ENCODE data around the gene CCDC15.

The CCDC15 gene

DNA sequence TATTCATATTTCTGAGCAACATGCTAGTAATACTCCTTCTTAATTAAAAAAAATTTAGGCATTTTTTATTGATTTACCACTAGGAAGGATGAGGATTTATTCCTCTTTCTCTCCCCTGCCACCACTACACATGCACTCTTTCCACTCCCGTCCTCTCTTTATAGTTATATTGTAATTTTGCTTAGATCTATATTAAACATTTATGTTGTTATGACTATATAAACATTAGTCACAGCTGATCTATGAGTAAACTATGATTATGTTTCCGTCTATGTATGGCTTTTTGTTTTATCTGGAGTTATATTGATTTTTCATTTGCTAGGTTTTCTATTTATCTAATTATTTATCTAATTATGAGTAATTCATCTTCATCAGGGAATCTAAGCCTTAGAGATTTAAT is 17.8 kb downstream of the CCDC15 start:
- no peaks in the 10 kb centered on the region for H3K9me3 ChIP-seq (ENCODE audit: control insufficient read depth, insufficient read depth, low read depth, low read length)
- no peaks in the 10 kb centered on the region; a peak in 1 of 3 replicates for H3K36me3 ChIP-seq (ENCODE audit: control insufficient read depth in 2 of 2, insufficient read depth in 1 of 2, low read length in 2 of 2)
- TF ChIP-seq ZNF670 (tag by site-specific recombination; IDR thresholded peaks at IDR 0.05; ENCODE audit: low read depth), result no peak
- no peak for TF ChIP-seq ZNF621 (tag by site-specific recombination; IDR thresholded peaks at IDR 0.05)
- no peak for TF ChIP-seq ZNF558 (tag by site-specific recombination; IDR thresholded peaks at IDR 0.05)
- TF ChIP-seq, protein P1, sequence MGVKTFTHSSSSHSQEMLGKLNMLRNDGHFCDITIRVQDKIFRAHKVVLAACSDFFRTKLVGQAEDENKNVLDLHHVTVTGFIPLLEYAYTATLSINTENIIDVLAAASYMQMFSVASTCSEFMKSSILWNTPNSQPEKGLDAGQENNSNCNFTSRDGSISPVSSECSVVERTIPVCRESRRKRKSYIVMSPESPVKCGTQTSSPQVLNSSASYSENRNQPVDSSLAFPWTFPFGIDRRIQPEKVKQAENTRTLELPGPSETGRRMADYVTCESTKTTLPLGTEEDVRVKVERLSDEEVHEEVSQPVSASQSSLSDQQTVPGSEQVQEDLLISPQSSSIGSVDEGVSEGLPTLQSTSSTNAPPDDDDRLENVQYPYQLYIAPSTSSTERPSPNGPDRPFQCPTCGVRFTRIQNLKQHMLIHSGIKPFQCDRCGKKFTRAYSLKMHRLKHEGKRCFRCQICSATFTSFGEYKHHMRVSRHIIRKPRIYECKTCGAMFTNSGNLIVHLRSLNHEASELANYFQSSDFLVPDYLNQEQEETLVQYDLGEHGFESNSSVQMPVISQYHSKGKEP (tag by site-specific recombination; IDR thresholded peaks at IDR 0.05), result no peak
- no peak for TF ChIP-seq MZF1 (tag by site-specific recombination; IDR thresholded peaks at IDR 0.05; ENCODE audit: borderline replicate concordance)
- TF ChIP-seq, protein P2, sequence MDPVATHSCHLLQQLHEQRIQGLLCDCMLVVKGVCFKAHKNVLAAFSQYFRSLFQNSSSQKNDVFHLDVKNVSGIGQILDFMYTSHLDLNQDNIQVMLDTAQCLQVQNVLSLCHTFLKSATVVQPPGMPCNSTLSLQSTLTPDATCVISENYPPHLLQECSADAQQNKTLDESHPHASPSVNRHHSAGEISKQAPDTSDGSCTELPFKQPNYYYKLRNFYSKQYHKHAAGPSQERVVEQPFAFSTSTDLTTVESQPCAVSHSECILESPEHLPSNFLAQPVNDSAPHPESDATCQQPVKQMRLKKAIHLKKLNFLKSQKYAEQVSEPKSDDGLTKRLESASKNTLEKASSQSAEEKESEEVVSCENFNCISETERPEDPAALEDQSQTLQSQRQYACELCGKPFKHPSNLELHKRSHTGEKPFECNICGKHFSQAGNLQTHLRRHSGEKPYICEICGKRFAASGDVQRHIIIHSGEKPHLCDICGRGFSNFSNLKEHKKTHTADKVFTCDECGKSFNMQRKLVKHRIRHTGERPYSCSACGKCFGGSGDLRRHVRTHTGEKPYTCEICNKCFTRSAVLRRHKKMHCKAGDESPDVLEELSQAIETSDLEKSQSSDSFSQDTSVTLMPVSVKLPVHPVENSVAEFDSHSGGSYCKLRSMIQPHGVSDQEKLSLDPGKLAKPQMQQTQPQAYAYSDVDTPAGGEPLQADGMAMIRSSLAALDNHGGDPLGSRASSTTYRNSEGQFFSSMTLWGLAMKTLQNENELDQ (tag by site-specific recombination; IDR thresholded peaks at IDR 0.05; ENCODE audit: low read depth), result no peak
- TF ChIP-seq ZNF354C (tag by site-specific recombination; IDR thresholded peaks at IDR 0.05; ENCODE audit: borderline replicate concordance, low read depth), result no peak
- TF ChIP-seq ZBTB7A (tag by site-specific recombination; IDR thresholded peaks at IDR 0.05; ENCODE audit: low read depth), result no peak
- no peak for TF ChIP-seq FEZF1 (tag by site-specific recombination; IDR thresholded peaks at IDR 0.05)
- TF ChIP-seq ZNF529 (tag by site-specific recombination; IDR thresholded peaks at IDR 0.05; ENCODE audit: insufficient replicate concordance), result no peak
- no peak for TF ChIP-seq KLF16 (tag by site-specific recombination; IDR thresholded peaks at IDR 0.05)
- no peak for TF ChIP-seq ZNF843 (tag by site-specific recombination; IDR thresholded peaks at IDR 0.05)
- TF ChIP-seq ZFP37 (tag by site-specific recombination; IDR thresholded peaks at IDR 0.05), result no peak
- TF ChIP-seq EGR2 (tag by site-specific recombination; IDR thresholded peaks at IDR 0.05; ENCODE audit: low read depth), result no peak
- TF ChIP-seq, protein P3, sequence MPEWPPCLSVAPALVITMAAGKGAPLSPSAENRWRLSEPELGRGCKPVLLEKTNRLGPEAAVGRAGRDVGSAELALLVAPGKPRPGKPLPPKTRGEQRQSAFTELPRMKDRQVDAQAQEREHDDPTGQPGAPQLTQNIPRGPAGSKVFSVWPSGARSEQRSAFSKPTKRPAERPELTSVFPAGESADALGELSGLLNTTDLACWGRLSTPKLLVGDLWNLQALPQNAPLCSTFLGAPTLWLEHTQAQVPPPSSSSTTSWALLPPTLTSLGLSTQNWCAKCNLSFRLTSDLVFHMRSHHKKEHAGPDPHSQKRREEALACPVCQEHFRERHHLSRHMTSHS (tag by site-specific recombination; IDR thresholded peaks at IDR 0.05), result no peak
- no peak for TF ChIP-seq ZNF10 (tag by site-specific recombination; IDR thresholded peaks at IDR 0.05)
- TF ChIP-seq ZNF132 (tag by site-specific recombination; IDR thresholded peaks at IDR 0.05; ENCODE audit: borderline replicate concordance), result no peak
- no peak for TF ChIP-seq SP3 (tag by site-specific recombination; IDR thresholded peaks at IDR 0.05)
- TF ChIP-seq SP7 (tag by site-specific recombination; IDR thresholded peaks at IDR 0.05), result no peak
- TF ChIP-seq ZNF837 (tag by site-specific recombination; IDR thresholded peaks at IDR 0.05), result no peak
- H3K4me1 ChIP-seq (ENCODE audit: control insufficient read depth, insufficient read depth, low read length), result no peaks in the 10 kb centered on the region
- no peak overlapping the region for H3K4me3 ChIP-seq (ENCODE audit: low read depth, low read length)
- no peak overlapping the region for H3K27ac ChIP-seq (ENCODE audit: extremely low read depth, low read depth, low read length)
- ChIA-PET CTCF (interaction anchor here (0.6 kb wide), 1 partner anchor 134 kb away, joined by 4 read pairs; no protein-coding TSS in a partner anchor), POLR2A (no interaction called here)

DNA sequence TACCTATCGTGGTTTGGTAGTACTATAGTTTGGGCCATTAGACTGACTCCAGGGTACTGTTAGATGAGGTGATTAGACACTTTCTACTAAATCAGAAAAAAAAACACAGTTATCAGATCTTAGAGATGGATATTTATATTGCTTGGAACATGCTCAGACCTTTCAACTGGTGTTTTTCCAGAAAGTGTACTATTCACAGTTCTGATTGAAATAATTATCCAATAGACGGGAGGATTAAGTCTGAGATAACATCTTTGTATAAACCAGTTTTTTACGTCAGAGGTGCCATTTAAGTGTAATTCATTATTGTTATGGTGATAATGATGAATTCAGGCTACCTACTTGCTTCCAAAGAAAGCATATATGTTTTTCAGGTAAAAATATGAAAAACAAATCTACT is 22.5 kb downstream of the CCDC15 start:
- Histone ChIP-seq H3K4me3 (ENCODE audit: low read depth, low read length) (no peak overlapping the region), H3K36me3 (ENCODE audit: control insufficient read depth in 2 of 2, insufficient read depth in 1 of 2, low read length in 2 of 2) (peaks cover 0 to 10% of the 10 kb centered on the region in 2 experiments; a peak in 2 of 3 replicates), H3K9me3 (ENCODE audit: control insufficient read depth, insufficient read depth, low read depth, low read length) (no peaks in the 10 kb centered on the region), H3K27ac (ENCODE audit: extremely low read depth, low read depth, low read length) (no peak overlapping the region), H3K4me1 (ENCODE audit: control insufficient read depth, insufficient read depth, low read length) (no peaks in the 10 kb centered on the region)
- TF ChIP-seq ZNF138 (tag by site-specific recombination; IDR thresholded peaks at IDR 0.05; ENCODE audit: borderline replicate concordance) (no peak), ZNF221 (tag by site-specific recombination; IDR thresholded peaks at IDR 0.05; ENCODE audit: borderline replicate concordance) (no peak), ZNF391 (tag by site-specific recombination; IDR thresholded peaks at IDR 0.05; ENCODE audit: borderline replicate concordance, low read depth) (no peak), ZNF561 (tag by site-specific recombination; IDR thresholded peaks at IDR 0.05; ENCODE audit: borderline replicate concordance) (no peak), ZNF24 (tag by site-specific recombination; IDR thresholded peaks at IDR 0.05) (no peak), BCL11A (tag by site-specific recombination; IDR thresholded peaks at IDR 0.05; ENCODE audit: low read depth) (no peak), ZNF214 (tag by site-specific recombination; IDR thresholded peaks at IDR 0.05; ENCODE audit: borderline replicate concordance) (no peak), ZNF624 (tag by site-specific recombination; IDR thresholded peaks at IDR 0.05) (no peak)
- TF ChIP-seq, protein P4, sequence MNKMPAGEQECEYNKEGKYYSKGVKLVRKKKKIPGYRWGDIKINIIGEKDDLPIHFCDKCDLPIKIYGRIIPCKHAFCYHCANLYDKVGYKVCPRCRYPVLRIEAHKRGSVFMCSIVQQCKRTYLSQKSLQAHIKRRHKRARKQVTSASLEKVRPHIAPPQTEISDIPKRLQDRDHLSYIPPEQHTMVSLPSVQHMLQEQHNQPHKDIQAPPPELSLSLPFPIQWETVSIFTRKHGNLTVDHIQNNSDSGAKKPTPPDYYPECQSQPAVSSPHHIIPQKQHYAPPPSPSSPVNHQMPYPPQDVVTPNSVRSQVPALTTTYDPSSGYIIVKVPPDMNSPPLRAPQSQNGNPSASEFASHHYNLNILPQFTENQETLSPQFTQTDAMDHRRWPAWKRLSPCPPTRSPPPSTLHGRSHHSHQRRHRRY (tag by site-specific recombination; IDR thresholded peaks at IDR 0.05), result no peak
- TF ChIP-seq, protein P5, sequence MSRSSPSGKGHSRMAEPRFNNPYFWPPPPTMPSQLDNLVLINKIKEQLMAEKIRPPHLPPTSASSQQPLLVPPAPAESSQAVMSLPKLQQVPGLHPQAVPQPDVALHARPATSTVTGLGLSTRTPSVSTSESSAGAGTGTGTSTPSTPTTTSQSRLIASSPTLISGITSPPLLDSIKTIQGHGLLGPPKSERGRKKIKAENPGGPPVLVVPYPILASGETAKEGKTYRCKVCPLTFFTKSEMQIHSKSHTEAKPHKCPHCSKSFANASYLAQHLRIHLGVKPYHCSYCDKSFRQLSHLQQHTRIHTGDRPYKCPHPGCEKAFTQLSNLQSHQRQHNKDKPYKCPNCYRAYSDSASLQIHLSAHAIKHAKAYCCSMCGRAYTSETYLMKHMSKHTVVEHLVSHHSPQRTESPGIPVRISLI (tag by site-specific recombination; IDR thresholded peaks at IDR 0.05), result no peak
- POLR2A ChIA-PET, result no interaction called here
- CTCF ChIA-PET, result no interaction called here

All from HEK293 (cell line).